Stomach smooth muscle (tissue), 2 donors: ENCODE measurements around the gene LINGO3.

ENCODE experiments used
- H3K27ac ChIP-seq: one replicate; pipeline ENCODE4 v1.7.0; 2013; ENCODE audit warnings: mild to moderate bottlenecking, low read length, inconsistent platforms
- H3K27me3 ChIP-seq, 2 donors: one replicate each; pipeline ENCODE4 v1.7.0; 2013; ENCODE audit warnings: low read length in 2 of 2; ENCODE audit not compliant: insufficient read depth in 2 of 2, control insufficient read depth in 1 of 2
- H3K36me3 ChIP-seq, 2 donors: one replicate each; pipeline ENCODE4 v1.7.0; 2013; ENCODE audit warnings: low read length in 2 of 2; ENCODE audit not compliant: control insufficient read depth in 2 of 2, insufficient read depth in 2 of 2
- H3K4me1 ChIP-seq: one replicate; pipeline ENCODE4 v1.7.0; 2013; ENCODE audit warnings: low read length; ENCODE audit not compliant: control insufficient read depth, insufficient read depth
- H3K4me3 ChIP-seq, 2 donors: one replicate each; pipeline ENCODE4 v1.7.0; 2013; ENCODE audit warnings: low read length in 2 of 2
- H3K9ac ChIP-seq, 2 donors: one replicate each; pipeline ENCODE4 v1.7.0; 2013; ENCODE audit warnings: low read length in 2 of 2, mild to moderate bottlenecking in 1 of 2
- H3K9me3 ChIP-seq, 2 donors: one replicate each; pipeline ENCODE4 v1.7.0; 2013; ENCODE audit warnings: low read length in 2 of 2; ENCODE audit not compliant: control insufficient read depth in 2 of 2
- donor health status: healthy.
- donor health status: Pancreatic carcinoma.

Gene LINGO3

DNA sequence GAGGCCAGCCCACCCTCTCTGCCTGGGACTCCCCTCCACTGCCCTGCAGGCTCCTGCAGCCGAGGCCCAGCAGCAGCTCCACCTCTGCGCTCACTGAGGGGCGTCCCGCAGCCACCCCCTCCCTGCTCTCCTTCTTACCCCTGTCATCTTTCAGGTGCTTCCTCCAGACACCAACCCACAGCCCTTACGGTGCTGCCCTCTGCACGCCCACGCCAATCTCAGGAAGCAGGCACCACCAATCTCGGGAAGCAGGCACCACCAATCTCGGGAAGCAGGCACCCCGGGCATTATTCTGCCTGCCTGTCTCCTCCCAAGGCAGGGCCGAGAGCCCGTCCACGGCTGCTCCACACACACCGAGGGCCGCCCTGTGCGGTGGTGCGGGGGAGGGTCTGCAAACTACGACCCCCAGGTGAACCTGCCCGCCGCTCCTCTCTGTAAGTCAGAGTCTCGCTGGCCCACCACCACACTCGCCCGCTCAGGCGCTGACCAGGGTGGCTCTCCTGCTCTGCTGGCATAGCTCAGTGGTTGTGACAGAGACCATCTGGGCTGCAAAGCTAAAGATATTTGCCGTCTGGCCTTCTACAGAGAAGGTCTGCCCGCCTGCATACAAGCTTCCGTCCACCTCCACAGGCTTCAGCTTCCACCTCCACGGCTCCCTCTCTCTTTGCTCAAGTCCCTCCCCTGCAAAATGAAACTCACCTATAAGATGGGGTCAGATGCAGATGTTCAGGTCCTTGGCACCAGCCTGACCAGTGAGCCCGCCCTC is 17.5 kb upstream of the LINGO3 start:
- H3K4me3 ChIP-seq, result no peak overlapping the region
- no peak overlapping the region for H3K9ac ChIP-seq
- H3K27ac ChIP-seq, result no peak overlapping the region
- H3K27me3 ChIP-seq, result no peaks in the 10 kb centered on the region
- no peaks in the 10 kb centered on the region for H3K9me3 ChIP-seq
- peaks cover 4 to 13% of the 10 kb centered on the region in 2 donors for H3K36me3 ChIP-seq
- peaks cover 25% of the 10 kb centered on the region for H3K4me1 ChIP-seq

DNA sequence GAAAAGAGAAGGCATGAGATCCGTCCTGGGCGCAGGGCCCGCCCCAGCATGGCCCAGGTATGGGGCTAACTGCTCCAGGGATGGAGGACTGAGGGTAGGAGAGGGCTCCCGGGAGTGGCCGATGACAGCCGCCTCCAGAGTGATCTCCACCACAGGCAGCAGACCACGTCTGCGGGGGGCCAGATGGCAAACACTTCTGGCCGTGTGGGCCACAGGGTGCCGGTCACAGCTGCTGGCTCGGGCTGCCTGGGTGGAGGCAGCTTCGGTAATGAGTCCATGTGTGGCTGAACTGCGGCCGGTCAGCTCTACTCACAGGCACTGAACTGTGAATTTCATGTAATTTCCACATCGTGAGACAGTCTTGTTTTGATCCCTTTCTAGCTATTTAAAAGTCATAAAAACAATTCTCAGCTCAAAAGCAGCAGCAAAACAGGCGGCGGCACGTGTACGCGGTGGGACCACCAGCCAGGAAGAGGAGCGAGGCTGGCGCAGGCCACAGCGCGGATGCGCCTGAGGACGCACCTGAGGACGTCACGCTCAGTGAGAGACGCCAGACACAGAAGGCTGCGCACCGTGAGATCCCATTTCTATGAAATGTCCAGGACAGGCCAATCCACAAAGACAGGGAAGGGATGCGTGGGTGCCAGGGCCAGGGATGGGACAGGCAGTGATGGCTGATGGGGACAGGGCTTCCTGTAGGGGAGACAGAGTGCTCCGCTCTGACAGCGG is 16.4 kb upstream of the LINGO3 start:
- H3K4me3 ChIP-seq, result no peak overlapping the region
- no peaks in the 10 kb centered on the region for H3K9me3 ChIP-seq
- no peaks in the 10 kb centered on the region for H3K27me3 ChIP-seq
- H3K4me1 ChIP-seq, result peaks cover 18% of the 10 kb centered on the region
- no peak overlapping the region for H3K27ac ChIP-seq
- H3K36me3 ChIP-seq, result peaks cover 4 to 13% of the 10 kb centered on the region in 2 donors
- H3K9ac ChIP-seq, result no peak overlapping the region

DNA sequence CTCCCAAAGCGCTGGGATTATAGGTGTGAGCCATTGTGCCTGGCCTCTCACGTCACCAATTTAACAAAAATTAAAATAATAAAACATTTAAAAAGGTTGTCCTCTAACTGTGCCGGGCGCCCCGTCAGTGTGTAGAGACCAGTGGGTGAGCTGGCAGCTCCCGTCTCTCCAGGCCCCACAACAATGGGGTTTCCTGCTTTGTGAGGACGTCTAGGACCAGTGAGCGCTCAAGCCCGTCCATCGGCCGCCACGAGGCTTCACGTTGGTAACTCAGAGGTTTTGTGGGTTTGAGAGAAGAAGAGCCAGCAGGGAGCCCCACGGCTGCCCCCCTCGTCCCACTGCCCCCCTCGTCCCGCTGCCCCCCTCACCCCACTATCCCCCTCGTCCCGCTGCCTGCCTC is 15.8 kb upstream of the LINGO3 start:
- H3K27ac ChIP-seq, result no peak overlapping the region
- no peaks in the 10 kb centered on the region for H3K9me3 ChIP-seq
- peaks cover 12% of the 10 kb centered on the region for H3K4me1 ChIP-seq
- H3K4me3 ChIP-seq, result no peak overlapping the region
- H3K9ac ChIP-seq, result no peak overlapping the region
- H3K36me3 ChIP-seq, result peaks cover 4 to 13% of the 10 kb centered on the region in 2 donors
- H3K27me3 ChIP-seq, result no peaks in the 10 kb centered on the region

DNA sequence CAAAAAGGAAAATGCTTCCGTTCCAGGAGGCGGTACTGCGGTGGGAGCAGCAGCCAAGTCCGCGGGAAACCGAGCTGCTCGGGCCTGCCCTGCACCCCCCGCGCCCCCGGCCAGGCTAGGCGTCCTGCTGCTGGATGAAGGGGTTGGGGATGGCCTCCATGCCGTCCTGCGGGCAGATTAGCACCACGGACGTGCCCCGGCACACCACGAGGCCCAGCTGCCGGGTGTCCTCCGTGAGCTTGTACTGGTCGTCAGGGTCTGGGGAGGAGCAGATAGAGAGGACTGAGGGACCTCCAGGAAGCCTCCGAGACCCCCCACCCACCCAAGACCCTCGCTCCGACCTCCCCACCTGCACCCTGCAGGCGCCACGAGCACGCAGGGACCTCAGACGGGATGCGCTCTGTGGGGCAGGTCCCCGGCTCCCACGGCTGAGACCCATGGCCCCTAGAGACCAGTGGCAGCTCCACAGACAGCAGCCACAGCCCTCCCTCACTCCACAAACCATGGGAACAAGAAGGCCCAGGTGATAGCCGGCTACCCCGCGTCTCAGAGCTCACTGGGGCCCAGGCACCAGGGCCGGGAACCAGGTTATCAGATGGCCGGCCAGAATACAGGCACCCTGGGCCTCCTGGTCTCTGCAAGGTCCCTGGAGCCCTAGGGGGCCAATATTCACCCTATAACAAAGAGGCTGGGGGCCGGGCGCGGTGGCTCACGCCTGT is 13.8 kb upstream of the LINGO3 start:
- Histone ChIP-seq H3K9ac (no peak overlapping the region), H3K36me3 (peaks cover 4 to 12% of the 10 kb centered on the region in 2 donors), H3K9me3 (no peaks in the 10 kb centered on the region), H3K27me3 (no peaks in the 10 kb centered on the region), H3K27ac (no peak overlapping the region), H3K4me1 (peaks cover under 1% of the 10 kb centered on the region), H3K4me3 (no peak overlapping the region)

DNA sequence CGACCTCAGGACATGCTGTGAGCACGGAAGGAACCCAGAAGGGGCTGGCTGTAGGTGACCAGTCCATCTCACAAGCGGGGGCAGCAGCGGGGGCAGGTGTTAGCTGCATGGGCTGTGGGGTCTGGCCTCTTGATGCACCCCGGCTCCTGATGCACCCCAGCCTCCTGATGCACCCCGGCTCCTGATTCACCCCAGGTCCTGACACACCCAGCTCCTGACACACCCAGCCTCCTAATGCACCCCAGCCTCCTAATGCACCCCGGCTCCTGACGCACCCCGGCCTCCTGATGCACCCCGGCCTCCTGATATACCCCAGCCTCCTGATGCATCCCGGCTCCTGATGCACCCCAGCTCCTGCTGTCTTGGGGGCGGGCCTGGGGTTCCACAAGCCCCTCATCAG is 13.0 kb upstream of the LINGO3 start:
- no peak overlapping the region for H3K9ac ChIP-seq
- H3K27ac ChIP-seq, result no peak overlapping the region
- no peaks in the 10 kb centered on the region for H3K9me3 ChIP-seq
- H3K27me3 ChIP-seq, result no peaks in the 10 kb centered on the region
- no peak overlapping the region for H3K4me3 ChIP-seq
- H3K4me1 ChIP-seq, result no peaks in the 10 kb centered on the region
- H3K36me3 ChIP-seq, result peaks cover 4 to 10% of the 10 kb centered on the region in 2 donors

DNA sequence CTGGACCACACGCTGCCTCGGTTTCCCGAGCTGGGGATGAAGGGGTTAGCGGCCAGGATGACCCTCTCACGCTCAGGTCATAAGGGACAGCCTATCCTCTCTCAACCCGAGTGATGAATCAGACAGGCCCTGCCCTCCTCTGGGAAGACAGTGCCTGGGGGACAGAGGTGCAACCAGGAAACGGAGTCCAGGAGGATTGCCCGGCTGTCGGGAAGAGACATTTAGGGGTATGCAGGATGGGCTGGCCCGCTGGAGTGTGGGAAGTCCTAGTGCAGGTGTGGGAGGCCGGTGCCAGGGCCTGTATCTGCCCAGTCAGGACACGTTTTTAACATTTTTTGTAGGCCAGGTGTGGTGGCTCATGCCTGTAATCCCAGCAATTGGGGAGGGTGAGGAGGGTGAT is 12.1 kb upstream of the LINGO3 start:
- H3K27ac ChIP-seq, result no peak overlapping the region
- no peaks in the 10 kb centered on the region for H3K27me3 ChIP-seq
- H3K4me3 ChIP-seq, result no peak overlapping the region
- peaks cover 4 to 8% of the 10 kb centered on the region in 2 donors for H3K36me3 ChIP-seq
- no peak overlapping the region for H3K9ac ChIP-seq
- peaks cover 2 to 5% of the 10 kb centered on the region in 2 donors for H3K9me3 ChIP-seq
- H3K4me1 ChIP-seq, result no peaks in the 10 kb centered on the region

DNA sequence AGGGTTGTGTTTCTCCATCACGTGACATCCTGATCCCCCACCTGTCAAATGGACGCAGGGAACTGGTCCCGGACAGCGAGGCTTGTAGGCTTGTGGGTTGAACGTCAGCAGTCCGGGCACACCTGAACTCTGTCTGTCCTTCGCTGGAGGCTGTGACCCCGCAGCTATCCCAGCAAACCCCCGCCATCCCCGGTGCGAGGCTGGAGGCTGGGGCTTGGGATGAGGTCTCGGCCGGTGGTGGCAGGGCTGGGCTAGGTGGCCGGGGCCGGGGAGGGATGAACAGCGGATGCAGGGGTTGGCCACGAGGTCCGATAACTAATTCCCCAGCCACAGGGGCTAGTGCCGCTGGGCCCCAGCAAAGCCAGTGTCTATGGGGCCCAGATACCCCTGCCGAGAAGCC is 11.6 kb upstream of the LINGO3 start:
- H3K4me3 ChIP-seq, result no peak overlapping the region
- peaks cover 5 to 10% of the 10 kb centered on the region in 2 donors for H3K9me3 ChIP-seq
- no peaks in the 10 kb centered on the region for H3K4me1 ChIP-seq
- H3K9ac ChIP-seq, result no peak overlapping the region
- H3K27me3 ChIP-seq, result no peaks in the 10 kb centered on the region
- H3K36me3 ChIP-seq, result peaks cover 1 to 6% of the 10 kb centered on the region in 2 donors
- H3K27ac ChIP-seq, result no peak overlapping the region

DNA sequence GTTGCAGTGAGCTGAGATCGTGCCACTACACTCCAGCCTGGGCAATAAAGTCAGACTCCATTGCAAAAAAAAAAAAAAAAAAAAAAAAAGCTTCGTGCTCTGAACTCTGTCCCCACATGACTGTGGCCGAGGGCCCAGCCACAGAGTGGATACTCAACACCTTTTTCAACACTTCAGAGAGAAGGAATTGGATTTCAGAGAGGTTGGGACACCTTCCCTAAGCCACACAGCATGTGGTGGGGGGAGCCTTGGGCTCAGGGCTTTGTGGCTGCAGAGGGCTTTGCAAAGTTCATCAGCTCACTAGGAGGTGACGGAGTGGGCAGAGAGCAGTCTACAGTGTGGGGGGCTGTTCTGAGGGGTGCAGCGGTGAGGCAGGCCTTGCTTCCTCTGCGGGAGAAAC is 11.0 kb upstream of the LINGO3 start:
- Histone ChIP-seq H3K27me3 (no peaks in the 10 kb centered on the region), H3K9me3 (peaks cover 5 to 11% of the 10 kb centered on the region in 2 donors), H3K4me1 (no peaks in the 10 kb centered on the region), H3K4me3 (no peak overlapping the region), H3K36me3 (peaks cover 0 to 2% of the 10 kb centered on the region in 2 donors), H3K27ac (no peak overlapping the region), H3K9ac (no peak overlapping the region)

DNA sequence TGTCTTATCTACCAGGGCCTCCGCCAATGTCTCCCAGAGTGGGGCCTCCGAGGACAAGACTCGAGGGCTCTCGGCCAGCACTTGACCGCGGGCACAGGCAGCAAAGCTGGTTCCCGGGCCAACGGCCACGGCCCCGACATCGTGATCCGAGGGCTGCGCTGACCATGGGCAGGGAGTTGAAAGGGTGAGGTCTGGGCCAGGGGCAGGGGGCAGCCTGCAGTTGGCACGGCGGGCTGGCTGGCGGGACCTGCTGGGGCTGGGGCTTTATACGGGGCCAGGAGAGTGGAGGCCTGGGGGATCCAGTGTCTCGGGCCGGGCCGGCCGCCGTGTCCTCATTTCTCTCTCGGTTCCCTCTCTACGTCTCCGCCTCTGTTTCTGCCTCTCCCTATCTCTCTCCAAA is 9.8 kb upstream of the LINGO3 start:
- Histone ChIP-seq H3K9me3 (peaks cover 5 to 11% of the 10 kb centered on the region in 2 donors), H3K4me3 (no peak overlapping the region), H3K36me3 (no peaks in the 10 kb centered on the region), H3K9ac (no peak overlapping the region), H3K4me1 (no peaks in the 10 kb centered on the region), H3K27me3 (peaks cover 4% of the 10 kb centered on the region in 2 donors), H3K27ac (no peak overlapping the region)

DNA sequence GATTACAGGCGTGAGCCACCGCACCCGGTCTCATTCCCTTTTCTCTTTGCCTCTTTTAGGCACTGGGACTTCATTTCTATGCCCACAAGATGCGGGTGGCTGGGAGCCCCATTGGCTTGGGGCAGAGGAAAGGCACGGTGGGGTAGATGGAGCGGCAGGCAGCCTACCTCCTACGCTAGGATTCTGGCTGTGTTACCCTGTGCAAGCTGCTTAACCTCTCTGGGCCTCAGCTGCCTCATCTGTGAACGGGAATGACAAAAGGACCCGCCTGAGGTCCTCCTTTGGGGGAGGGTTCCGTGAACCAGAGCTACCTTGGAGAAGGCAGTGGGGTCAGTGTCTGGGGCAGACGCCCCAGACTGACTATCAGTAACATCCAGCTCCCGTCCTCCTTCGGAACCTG is 9.3 kb upstream of the LINGO3 start:
- Histone ChIP-seq H3K4me1 (no peaks in the 10 kb centered on the region), H3K9ac (no peak overlapping the region)

More for the DNA sequence above, 9.3 kb upstream of the LINGO3 start:
- Histone ChIP-seq H3K27me3 (peaks cover 4 to 8% of the 10 kb centered on the region in 2 donors), H3K9me3 (peaks cover 5 to 11% of the 10 kb centered on the region in 2 donors), H3K27ac (no peak overlapping the region), H3K4me3 (no peak overlapping the region), H3K36me3 (no peaks in the 10 kb centered on the region)
